ENCODE data around the gene SLC9A4. TPM values are rescaled to one million over a fixed set of nuclear protein-coding genes. Genes with fewer than 3 reads are reported as not detected.
"Not testable (repeated sequence)": the region's sequence is repeated elsewhere in the genome, so short reads cannot be mapped to it uniquely, and the experiment has no call there.

Gene SLC9A4
- polyA plus RNA-seq, 1 donor = 7.0 TPM

- no peak for DNase-seq
Measured at GRCh38 chr2:102547462-102547861, 74.4 kb downstream of the SLC9A4 start.

- no peak for DNase-seq
Measured at GRCh38 chr2:102549027-102549426, 76.0 kb downstream of the SLC9A4 start.

GRCh38 chr2:102550151-102550550 is 77.1 kb downstream of the SLC9A4 start:
- DNase-seq = no peak

- no peak for DNase-seq
Measured at GRCh38 chr2:102551329-102552096, 78.5 kb downstream of the SLC9A4 start.

GRCh38 chr2:102553601-102554000 is 80.6 kb downstream of the SLC9A4 start:
- no peak for DNase-seq

- no peak for DNase-seq
Measured at GRCh38 chr2:102558463-102558862, 85.4 kb downstream of the SLC9A4 start.

GRCh38 chr2:102562542-102562941 is 89.5 kb downstream of the SLC9A4 start:
- not testable (repeated sequence) for DNase-seq

- no peak for DNase-seq
Measured at GRCh38 chr2:102575888-102576287, 102.9 kb downstream of the SLC9A4 start.

GRCh38 chr2:102578376-102578775 is 105.3 kb downstream of the SLC9A4 start:
- no peak for DNase-seq

GRCh38 chr2:102581911-102582310 is 108.9 kb downstream of the SLC9A4 start:
- no peak for DNase-seq

- no peak for DNase-seq
Measured at GRCh38 chr2:102582845-102583244, 109.8 kb downstream of the SLC9A4 start.

Other genes starting within 250 kb of the SLC9A4 start
- 0.48 TPM for gene IL1RL1, start 161.7 kb upstream of the SLC9A4 start, polyA plus RNA-seq (ENCODE audit: insufficient read length)
- gene IL18R1, start 117.4 kb upstream of the SLC9A4 start, polyA plus RNA-seq (ENCODE audit: insufficient read length) = 3.2 TPM
- 0.27 TPM for gene IL18RAP, start 50.1 kb upstream of the SLC9A4 start, polyA plus RNA-seq (ENCODE audit: insufficient read length)
- gene SLC9A2, start 146.3 kb downstream of the SLC9A4 start, polyA plus RNA-seq (ENCODE audit: insufficient read length) = 8.0 TPM

Measured in left kidney (tissue), 2 donors.